Measurements from ENCODE around the gene ANP32A. TPM values are rescaled to one million over a fixed set of nuclear protein-coding genes. Genes with fewer than 3 reads are reported as not detected.

The ANP32A gene
- total RNA-seq, 4 donors from 2014 or later, result 27.1 to 55.8 (median 50.6) TPM

GRCh38 chr15:68822818-68823217, 2.1 kb upstream of the ANP32A start:
- H3K4me3 ChIP-seq, result no peak overlapping the region
- in situ Hi-C loops (cut with MboI; ENCODE audit: low sequenced_read_pairs in 4 of 4) (no loop called here), intact Hi-C loops (cut with DNase I; ENCODE audit: low total_unique reads) (no loop called here)
- ATAC-seq, result no peak
- H3K9me3 ChIP-seq, result no peaks in the 10 kb centered on the region
- peaks cover 6 to 8% of the 10 kb centered on the region in 2 donors for H3K4me1 ChIP-seq
- H3K36me3 ChIP-seq, result no peaks in the 10 kb centered on the region
- no peak overlapping the region for H3K27ac ChIP-seq
- no peak for DNase-seq
- TF ChIP-seq POLR2A (IDR thresholded peaks at IDR 0.05), result no peak
- TF ChIP-seq CTCF (IDR thresholded peaks at IDR 0.05 in 4 of 5, conservative IDR thresholded peaks at IDR 0.05 in 1 of 5), result no peak
- no peaks in the 10 kb centered on the region for H3K27me3 ChIP-seq

- no peak for TF ChIP-seq CTCF (IDR thresholded peaks at IDR 0.05 in 4 of 5, conservative IDR thresholded peaks at IDR 0.05 in 1 of 5)
- no peak for TF ChIP-seq POLR2A (IDR thresholded peaks at IDR 0.05)
- intact Hi-C loops (cut with DNase I; ENCODE audit: low total_unique reads) (no loop called here), in situ Hi-C loops (cut with MboI; ENCODE audit: low sequenced_read_pairs in 4 of 4) (no loop called here)
- H3K36me3 ChIP-seq, result no peaks in the 10 kb centered on the region
- H3K9me3 ChIP-seq, result no peaks in the 10 kb centered on the region
- H3K27ac ChIP-seq, result peak overlapping the region; percentile 93 to 99 (median 99)
- DNase-seq (no peak), ATAC-seq (no peak)
- no peaks in the 10 kb centered on the region for H3K27me3 ChIP-seq
- H3K4me1 ChIP-seq, result peaks cover 6 to 8% of the 10 kb centered on the region in 2 donors
- H3K4me3 ChIP-seq, result peak overlapping the region; percentile 69 to 97 (median 87)
These were observed 1.2 kb upstream of the ANP32A start for GRCh38 chr15:68821841-68822381.

GRCh38 chr15:68821190-68821840, 620 bp upstream of the ANP32A start:
- peak; percentile 0 to 2 for ATAC-seq
- Histone ChIP-seq H3K4me1 (peaks cover 9 to 13% of the 10 kb centered on the region in 2 donors), H3K27ac (peak overlapping the region; percentile 93 to 99 (median 99)), H3K36me3 (no peaks in the 10 kb centered on the region), H3K4me3 (peak overlapping the region; percentile 69 to 97 (median 87)), H3K9me3 (no peaks in the 10 kb centered on the region), H3K27me3 (no peaks in the 10 kb centered on the region)
- TF ChIP-seq CTCF (IDR thresholded peaks at IDR 0.05 in 4 of 5, conservative IDR thresholded peaks at IDR 0.05 in 1 of 5) (no peak), POLR2A (IDR thresholded peaks at IDR 0.05) (no peak)
- no peak for DNase-seq
- in situ Hi-C loops (cut with MboI; ENCODE audit: low sequenced_read_pairs in 4 of 4) (no loop called here), intact Hi-C loops (cut with DNase I; ENCODE audit: low total_unique reads) (no loop called here)

- Histone ChIP-seq H3K4me3 (peak overlapping the region; percentile 69 to 97 (median 87)), H3K27me3 (no peaks in the 10 kb centered on the region), H3K27ac (peak overlapping the region; percentile 93 to 99 (median 99)), H3K4me1 (peaks cover 25 to 29% of the 10 kb centered on the region in 2 donors), H3K9me3 (no peaks in the 10 kb centered on the region), H3K36me3 (no peaks in the 10 kb centered on the region)
- DNase-seq, result peak; percentile 45 to 47
- ATAC-seq, result peak; percentile 9 to 31
- intact Hi-C loops (cut with DNase I; ENCODE audit: low total_unique reads), result loop anchor here (5.0 to 10.0 kb wide), 2 partner anchors 545 to 633 kb away; partner anchors contain the start of genes FEM1B and RPLP1
- in situ Hi-C loops (cut with MboI; ENCODE audit: low sequenced_read_pairs in 4 of 4), result no loop called here
- peak; percentile 44 to 73 for TF ChIP-seq POLR2A (IDR thresholded peaks at IDR 0.05)
- no peak for TF ChIP-seq CTCF (IDR thresholded peaks at IDR 0.05 in 4 of 5, conservative IDR thresholded peaks at IDR 0.05 in 1 of 5)
These were observed 1.0 kb downstream of the ANP32A start for GRCh38 chr15:68819495-68820294.
